GM19397 (cell line): ENCODE measurements around the gene NUMB.
"Not testable (repeated sequence)": the region's sequence is repeated elsewhere in the genome, so short reads cannot be mapped to it uniquely, and the experiment has no call there.

Source experiments
- ATAC-seq: cut with Tn5 transposase; IDR thresholded peaks from one replicate; pipeline ENCODE4 v1.9.1; 2021; ENCODE audit warnings: mild to moderate bottlenecking, moderate library complexity; ENCODE audit not compliant: unreplicated experiment

The NUMB gene

DNA sequence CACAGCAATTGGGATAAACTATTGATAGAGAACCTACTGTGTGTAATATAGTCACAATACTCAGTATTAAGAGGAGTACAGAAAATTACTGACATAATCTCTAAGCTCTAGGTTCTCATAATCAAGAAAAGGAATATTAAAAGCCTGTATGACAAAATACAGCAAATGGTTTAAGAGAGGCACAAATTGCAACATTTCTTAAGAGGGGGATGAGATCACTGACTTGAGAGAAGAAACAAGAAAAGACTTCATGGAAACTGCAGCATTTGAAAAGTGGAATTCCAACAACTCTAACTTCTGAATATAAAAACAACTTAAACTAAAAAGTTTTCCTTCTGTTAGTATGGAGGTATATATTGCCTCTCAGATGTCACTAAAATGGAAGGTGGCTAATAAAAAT, 89.7 kb downstream of the NUMB start:
- no peak for ATAC-seq

DNA sequence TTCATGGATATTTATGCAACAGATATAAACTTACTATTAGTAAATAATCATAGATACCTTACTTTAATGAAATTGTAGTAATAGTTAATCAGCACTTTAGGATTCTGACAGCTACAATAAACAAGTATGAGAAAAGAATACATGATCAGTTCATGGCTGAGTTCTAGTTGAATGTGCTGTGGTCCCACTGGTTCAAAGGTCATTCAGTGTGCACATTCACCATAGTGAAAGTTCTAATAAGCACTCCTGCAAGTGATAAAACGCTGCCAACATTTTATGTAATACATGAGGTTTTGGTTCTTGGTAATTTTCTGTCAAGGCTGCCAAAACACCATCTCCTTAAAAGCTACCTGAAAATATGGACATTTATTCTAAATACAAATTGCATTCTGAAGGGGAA, 92.6 kb downstream of the NUMB start:
- no peak for ATAC-seq

DNA sequence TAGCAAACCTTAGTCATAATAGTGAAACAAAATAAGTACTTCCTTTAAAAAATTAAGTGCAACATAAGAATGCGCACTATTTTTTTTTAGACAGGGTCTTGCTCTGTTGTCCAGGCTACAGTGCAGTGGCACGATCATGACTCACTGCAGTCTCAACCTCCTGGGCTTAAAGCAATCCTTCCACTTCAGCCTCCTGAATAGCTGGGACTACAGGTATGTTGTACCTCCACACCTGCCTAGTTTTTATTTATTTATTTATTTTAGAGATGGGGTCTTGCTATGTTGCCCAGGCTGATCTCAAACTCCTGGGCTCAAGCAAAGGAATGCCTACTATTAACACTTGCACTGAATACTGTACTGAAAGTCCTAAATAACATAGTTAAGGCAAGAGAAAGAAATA, 93.8 kb downstream of the NUMB start:
- no peak for ATAC-seq

DNA sequence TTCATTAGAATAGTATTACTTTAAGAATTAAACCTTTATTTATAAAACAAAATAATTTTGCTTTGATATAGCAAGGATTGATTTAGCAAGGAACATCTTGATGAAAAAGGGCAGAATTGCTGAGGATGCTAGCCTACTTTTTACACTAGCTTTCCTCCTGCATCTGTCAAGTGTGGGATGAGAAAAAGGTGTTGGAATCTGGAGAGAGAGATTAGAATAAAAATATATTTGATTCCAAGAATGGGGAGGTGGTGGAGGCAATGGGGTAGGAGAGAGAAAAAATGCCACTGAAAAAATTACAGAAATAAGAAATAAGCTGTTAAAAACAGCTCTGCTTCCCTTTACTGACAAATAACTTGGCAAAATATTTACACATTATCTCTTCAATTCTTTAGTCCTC, 98.9 kb downstream of the NUMB start:
- no peak for ATAC-seq

DNA sequence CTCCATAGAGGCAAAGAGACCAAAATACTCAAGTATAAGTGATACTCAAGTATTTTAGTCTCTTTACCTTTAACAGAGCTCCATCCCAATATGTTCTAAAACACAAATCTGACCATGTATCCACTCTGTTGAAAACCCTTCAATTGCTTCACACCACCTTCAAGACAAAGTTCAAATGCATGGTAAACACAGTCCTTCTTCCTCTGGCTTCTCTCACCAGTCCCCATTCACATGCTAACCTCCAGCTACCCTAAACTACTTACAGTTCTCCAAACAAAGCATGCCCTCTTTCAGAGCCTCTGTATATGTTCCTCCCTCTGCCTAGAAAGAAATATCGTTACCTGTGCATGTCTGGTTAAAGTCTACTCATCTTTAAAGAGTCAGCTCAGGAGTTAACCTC, 100.2 kb downstream of the NUMB start:
- no peak for ATAC-seq

GRCh38 chr14:73349091-73349490, 109.3 kb downstream of the NUMB start:
- ATAC-seq, result not testable (repeated sequence)

DNA sequence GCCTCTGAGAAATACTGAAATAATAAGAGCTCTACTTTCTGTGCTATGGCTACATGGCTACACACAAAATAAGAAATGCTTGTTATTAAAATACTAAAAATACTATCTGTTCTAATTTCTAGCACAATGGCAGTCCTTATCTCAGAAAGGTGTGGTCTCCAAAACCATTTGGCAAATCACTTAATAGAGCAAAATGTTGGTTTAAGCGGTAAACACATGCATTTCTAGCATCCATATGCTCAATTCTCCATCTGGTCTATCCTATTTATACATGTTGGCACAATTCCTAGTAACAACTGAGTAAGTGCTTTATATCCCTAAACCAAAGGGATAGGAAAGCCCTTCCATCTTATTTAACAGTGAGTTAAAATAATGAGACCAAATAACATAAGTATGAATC, 114.0 kb downstream of the NUMB start:
- no peak for ATAC-seq

DNA sequence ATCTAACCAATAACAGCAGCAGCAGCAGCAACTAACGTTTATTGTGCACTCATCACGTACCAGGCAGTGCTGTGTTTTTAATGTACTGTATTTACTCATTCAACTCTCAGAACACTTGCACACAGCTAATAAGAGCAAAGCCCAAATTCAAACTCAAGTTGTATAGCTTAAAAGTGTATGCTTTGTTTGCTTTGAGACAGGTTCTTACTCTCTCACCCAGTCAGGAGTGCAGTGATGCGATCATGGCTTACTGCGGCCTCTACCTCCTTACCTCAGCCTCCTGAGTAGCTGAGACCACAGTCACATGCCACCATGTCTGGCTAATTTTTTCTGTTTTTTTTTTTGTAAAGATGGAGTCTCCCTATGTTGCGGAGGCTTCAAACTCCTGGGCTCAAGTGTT, 115.7 kb downstream of the NUMB start:
- no peak for ATAC-seq

DNA sequence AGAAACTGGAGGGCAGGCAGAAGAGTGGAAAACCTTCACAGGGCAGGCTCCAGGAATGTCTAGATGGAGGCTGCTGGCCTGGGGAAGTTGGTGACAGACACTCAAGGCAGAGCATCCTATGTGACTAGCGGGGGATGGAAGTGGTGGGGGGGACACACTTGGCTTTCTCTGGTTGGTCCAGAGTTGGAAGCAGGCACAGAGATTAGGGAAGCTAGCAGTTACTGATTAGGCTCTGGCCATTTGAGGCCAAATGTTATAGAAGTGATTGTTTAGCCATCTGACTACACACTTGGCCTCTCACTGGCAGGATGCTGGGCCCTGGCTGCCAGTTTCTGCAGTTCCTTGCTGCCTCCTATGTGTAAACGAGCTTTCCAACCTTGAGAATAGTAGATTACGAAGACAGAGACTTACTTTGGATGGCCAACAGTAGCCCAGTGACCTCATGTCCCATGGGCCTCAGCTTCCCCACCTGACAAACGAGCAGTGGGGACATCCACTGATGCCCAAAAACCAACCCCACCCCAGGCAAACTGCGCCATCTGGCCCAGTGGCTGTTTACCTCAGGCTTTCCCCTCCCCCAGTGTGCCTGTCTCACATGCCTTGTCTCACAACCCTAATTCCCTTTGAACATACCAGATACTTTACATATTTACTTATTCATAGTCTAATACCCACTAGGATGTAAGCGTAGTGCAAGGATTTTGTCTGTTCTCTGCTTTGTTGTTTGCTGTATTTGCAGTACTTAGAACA, 118.3 kb downstream of the NUMB start:
- ATAC-seq, result no peak

GRCh38 chr14:73339206-73339605, 119.1 kb downstream of the NUMB start:
- ATAC-seq, result no peak

DNA sequence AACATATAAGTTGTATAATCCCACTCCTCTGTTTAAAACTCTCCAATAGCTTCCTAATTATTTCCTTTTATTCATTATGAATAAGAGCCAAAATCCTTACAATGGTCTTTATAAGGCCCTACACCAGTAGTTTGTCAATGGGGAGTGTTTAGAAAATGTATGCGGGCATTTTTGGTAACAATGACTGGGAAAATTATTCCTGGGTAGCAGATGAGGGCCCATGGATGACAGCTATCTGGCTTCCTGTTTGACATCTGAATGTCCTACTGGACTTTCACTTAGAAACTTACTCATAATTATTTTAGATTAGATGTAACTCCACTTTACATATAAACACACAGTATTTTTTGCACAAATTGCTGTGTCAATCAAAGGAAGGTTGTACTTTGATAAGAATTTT, 119.8 kb downstream of the NUMB start:
- ATAC-seq, result no peak

DNA sequence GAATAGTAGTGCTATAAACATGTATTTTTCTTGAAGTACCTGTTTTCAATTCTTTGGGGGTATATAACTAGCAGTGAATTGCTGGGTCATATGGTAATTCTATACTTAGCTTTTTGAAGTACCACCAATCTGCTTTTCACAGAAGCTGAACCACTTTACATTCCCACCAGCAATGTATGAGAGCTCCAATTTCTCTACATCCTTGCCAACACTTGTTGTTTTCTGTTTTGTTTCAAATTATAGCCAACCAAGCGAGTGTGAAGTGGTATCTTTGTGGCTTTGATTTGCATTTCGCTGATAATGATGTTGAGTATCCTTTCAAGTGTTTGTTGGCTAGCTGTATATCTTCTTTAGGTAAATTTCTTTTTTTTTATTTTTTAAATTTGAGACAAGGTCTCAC, 125.3 kb downstream of the NUMB start:
- ATAC-seq, result no peak

DNA sequence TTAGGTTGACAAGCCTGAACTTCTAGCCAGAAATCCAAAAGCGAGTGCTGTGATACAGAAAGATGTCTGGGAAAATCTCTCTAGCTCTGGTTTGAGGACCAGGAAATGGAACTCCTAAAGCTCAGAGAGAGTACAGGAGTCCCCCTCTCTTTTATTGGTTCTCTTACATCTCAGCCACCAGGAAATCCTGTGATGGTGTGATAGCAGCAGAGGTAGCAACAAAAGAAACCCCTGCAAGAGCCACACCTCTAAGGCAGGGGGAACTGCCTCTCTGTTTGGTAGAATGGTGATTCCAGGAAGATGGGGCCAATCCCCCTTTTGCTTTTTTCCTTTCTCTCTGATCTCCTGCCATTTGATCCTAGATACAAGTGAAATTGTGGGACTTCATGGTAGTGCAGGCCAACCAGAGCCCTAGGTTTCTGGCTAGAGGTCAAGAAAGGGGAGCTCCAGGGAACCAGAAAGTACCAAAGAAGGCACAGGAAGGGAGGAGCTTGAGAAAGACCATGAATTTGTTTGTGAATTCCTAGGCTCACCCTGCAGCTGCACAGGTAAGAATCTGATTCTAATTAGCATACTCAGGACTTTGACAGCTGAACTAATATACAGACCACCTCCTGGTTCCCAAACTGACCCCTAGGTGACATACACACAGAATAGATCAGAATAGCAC, 132.6 kb downstream of the NUMB start:
- ATAC-seq, result no peak

DNA sequence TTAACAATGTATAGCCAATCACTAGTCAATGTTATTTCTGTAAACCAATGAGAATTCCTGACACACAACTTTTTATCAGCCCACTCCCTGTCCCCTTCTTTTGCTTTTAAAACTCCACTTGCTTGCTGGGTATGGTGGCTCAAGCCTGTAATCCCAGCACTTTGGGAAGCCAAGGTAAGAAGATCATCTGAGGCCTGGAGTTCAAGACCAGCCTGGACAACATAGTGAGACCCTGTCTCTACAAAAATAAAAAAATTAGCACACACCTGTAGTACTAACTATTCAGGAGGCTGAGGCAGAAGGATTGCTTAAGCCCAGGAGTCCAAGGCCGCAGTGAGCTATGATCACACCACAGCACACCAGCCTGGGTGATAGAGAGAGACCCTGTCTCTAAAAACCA, 133.3 kb downstream of the NUMB start:
- ATAC-seq, result no peak

DNA sequence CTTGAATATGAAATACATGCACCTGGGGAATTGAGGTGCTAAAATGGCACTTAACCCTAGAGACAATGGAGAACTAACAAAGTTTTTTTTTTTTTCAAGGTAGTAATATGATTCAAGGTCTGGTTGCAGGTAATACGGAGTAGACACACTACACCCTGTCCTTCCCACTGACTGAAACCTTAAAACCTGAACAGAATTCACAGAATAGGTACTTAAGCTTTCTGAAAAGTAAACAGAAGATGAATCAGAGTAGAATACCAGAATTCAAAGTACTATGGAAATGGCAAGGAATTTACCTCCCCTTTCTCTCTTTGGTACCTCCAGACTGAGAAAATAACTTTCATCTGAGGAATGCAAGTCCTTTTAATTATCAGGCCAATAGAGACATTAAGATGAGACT, 133.8 kb downstream of the NUMB start:
- no peak for ATAC-seq

DNA sequence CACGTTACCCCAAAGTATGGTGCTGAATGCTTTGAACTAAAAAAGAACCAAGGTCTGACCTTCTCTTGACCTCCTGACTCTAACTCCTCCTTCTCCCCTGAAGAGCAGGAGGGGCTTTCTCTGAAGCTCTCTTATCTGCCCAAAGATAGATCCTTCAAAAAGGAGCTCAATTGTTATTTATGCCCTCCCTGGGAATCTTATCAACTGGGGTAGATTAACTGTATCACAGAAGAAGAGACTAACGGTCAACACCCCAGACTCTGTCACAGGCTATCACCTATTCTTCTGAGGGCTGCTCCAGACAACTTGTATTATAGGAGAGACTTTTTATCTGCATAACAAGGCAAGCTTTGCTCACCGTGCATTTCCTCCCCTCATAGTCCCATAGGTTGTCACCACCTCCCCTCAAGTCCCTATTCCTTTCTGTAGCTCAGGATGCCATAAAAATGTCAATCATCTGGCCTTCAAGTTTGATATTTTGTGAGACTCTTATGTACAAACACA, 134.4 kb downstream of the NUMB start:
- no peak for ATAC-seq

GRCh38 chr14:73313151-73313550, 145.2 kb downstream of the NUMB start:
- no peak for ATAC-seq

- ATAC-seq, result no peak
These were observed 145.7 kb downstream of the NUMB start for GRCh38 chr14:73312687-73313086.

GRCh38 chr14:73311708-73312030, 146.7 kb downstream of the NUMB start:
- no peak for ATAC-seq

DNA sequence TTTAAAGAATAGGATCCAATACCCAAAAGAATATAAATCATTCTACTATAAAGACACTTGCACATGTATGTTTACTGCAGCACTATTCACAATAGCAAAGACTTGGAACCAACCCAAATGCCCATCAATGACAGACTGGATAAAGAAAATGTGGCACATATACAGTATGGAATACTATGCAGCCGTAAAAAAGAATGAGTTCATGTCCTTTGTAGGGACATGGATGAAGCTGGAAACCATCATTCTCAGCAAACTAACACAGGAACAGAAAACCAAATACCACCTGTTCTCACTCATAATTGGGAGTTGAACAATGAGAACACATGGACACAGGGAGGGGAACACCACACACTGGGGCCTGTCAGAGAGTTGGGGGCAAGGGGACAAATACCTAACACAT, 149.1 kb downstream of the NUMB start:
- not testable (repeated sequence) for ATAC-seq

DNA sequence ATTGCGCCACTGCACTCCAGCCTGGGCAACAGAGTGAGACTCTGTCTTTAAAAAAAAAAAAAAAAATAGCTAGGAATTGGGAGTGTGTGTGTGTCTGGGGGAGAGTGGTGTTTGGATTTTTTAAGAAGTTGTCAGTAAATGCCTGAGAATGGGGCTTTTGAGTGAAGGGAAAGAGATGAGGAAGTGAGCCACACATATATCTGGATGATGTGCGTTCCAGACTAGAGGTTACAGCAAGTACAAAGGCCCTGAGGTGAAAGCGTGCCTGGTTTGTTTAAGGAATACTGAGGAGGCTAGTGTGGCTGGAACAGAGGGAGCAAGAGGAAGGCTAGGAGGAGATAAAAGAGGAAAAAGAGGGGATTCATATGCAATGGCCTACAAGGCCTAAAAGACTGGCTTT, 151.1 kb downstream of the NUMB start:
- no peak for ATAC-seq

GRCh38 chr14:73305499-73305898, 152.8 kb downstream of the NUMB start:
- no peak for ATAC-seq
